ENCODE data around the gene PCDH9. TPM values are rescaled to one million over a fixed set of nuclear protein-coding genes. Genes with fewer than 3 reads are reported as not detected.

PCDH9 gene
- total and polyA plus RNA-seq, 7 donors = under 0.01 to 15.7 (median 8.7) TPM; not detected in 1

- H3K9me3 ChIP-seq = no peaks in the 10 kb centered on the region
- TF ChIP-seq CTCF (IDR thresholded peaks at IDR 0.05) = no peak
- TF ChIP-seq POLR2AphosphoS5 (IDR thresholded peaks at IDR 0.05) = no peak
- TF ChIP-seq EP300 (IDR thresholded peaks at IDR 0.05) = no peak
These were observed 168.4 kb downstream of the PCDH9 start for GRCh38 chr13:67061750-67062149.

GRCh38 chr13:67052550-67053490, 177.3 kb downstream of the PCDH9 start:
- no peak overlapping the region for H3K4me3 ChIP-seq
- H3K36me3 ChIP-seq = no peaks in the 10 kb centered on the region
- no peaks in the 10 kb centered on the region for H3K27me3 ChIP-seq
- intact Hi-C loops (cut with DNase I) = no loop called here
- no peaks in the 10 kb centered on the region for H3K4me1 ChIP-seq
- no peak for DNase-seq
- TF ChIP-seq POLR2A (IDR thresholded peaks at IDR 0.05) (no peak), POLR2AphosphoS5 (IDR thresholded peaks at IDR 0.05) (no peak), CTCF (IDR thresholded peaks at IDR 0.05) (no peak), EP300 (IDR thresholded peaks at IDR 0.05) (no peak)
- H3K27ac ChIP-seq = no peak overlapping the region
- H3K9me3 ChIP-seq = no peaks in the 10 kb centered on the region
- WGBS, 2 donors = 84 to 88% methylated on average over 8 of the region's 8 CpGs

More at GRCh38 chr13:67061750-67062149, 168.4 kb downstream of the PCDH9 start:
- intact Hi-C loops (cut with DNase I) = no loop called here
- Histone ChIP-seq H3K27me3 (no peaks in the 10 kb centered on the region), H3K36me3 (no peaks in the 10 kb centered on the region), H3K4me3 (no peak overlapping the region), H3K4me1 (no peaks in the 10 kb centered on the region), H3K27ac (no peak overlapping the region)
- no peak for DNase-seq
- WGBS, 2 donors = 40 to 75% methylated on average over 5 of the region's 5 CpGs

GRCh38 chr13:67049744-67050143, 180.4 kb downstream of the PCDH9 start:
- intact Hi-C loops (cut with DNase I) = no loop called here
- Histone ChIP-seq H3K27ac (no peak overlapping the region), H3K9me3 (no peaks in the 10 kb centered on the region), H3K4me1 (no peaks in the 10 kb centered on the region), H3K4me3 (no peak overlapping the region), H3K27me3 (no peaks in the 10 kb centered on the region), H3K36me3 (no peaks in the 10 kb centered on the region)
- DNase-seq = no peak
- TF ChIP-seq EP300 (IDR thresholded peaks at IDR 0.05) (no peak), POLR2A (IDR thresholded peaks at IDR 0.05) (no peak), POLR2AphosphoS5 (IDR thresholded peaks at IDR 0.05) (no peak), CTCF (IDR thresholded peaks at IDR 0.05) (no peak)
- 70 to 86% methylated on average over 1 of the region's 1 CpG for WGBS, 2 donors

- intact Hi-C loops (cut with DNase I) = no loop called here
- Histone ChIP-seq H3K36me3 (no peaks in the 10 kb centered on the region), H3K27ac (no peak overlapping the region), H3K27me3 (no peaks in the 10 kb centered on the region), H3K9me3 (no peaks in the 10 kb centered on the region), H3K4me1 (no peaks in the 10 kb centered on the region), H3K4me3 (no peak overlapping the region)
- no peak for DNase-seq
- TF ChIP-seq POLR2AphosphoS5 (IDR thresholded peaks at IDR 0.05) (no peak), POLR2A (IDR thresholded peaks at IDR 0.05) (no peak), EP300 (IDR thresholded peaks at IDR 0.05) (no peak), CTCF (IDR thresholded peaks at IDR 0.05) (no peak)
- 83 to 84% methylated on average over 2 of the region's 2 CpGs for WGBS, 2 donors
These were observed 181.3 kb downstream of the PCDH9 start for GRCh38 chr13:67048821-67049150.
